Measurements from ENCODE around the gene MRPL19. TPM values are rescaled to one million over a fixed set of nuclear protein-coding genes. Genes with fewer than 3 reads are reported as not detected.

The MRPL19 gene
- total RNA-seq, 1 experiment from 2014 or later, result 50.2 TPM

DNA sequence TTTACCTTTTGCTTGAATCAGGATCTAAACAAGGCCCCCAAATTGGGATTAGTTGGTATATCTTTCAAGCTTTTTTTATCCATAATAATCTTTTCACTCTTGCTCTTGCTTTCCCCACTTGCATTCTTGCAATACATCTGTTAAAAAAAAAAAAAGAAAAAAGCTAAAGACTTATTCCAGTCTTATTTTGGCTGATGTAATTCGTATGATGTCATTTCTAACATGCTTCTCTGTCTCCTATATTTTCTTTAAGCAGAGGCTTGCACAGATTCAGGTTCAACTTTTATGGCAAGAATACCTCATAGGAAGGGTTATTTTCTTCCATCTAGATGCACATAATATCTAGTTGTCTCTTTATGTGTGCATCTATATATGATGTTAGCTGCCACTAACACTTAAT, 73.9 kb downstream of the MRPL19 start:
- no peak overlapping the region for H3K4me3 ChIP-seq (ENCODE audit: low read depth in 2 of 2, low read length in 2 of 2)
- ChIA-PET CTCF (no interaction called here), POLR2A (interaction anchor here (0.6 kb wide), 1 partner anchor 476 kb away, joined by 3 read pairs; no protein-coding TSS in a partner anchor)
- no peak for ATAC-seq
- H3K9me3 ChIP-seq (ENCODE audit: control insufficient read depth, insufficient read depth, low read depth, low read length), result no peaks in the 10 kb centered on the region
- in situ Hi-C loops (cut with HindIII; ENCODE audit: low pct_unique_long_range_greater_than_20kb, low sequenced_read_pairs) (no loop called here), intact Hi-C loops (cut with micrococcal nuclease; ENCODE audit: unreplicated experiment) (no loop called here)
- no TSS peak for BruUV-seq (replicated peaks)
- H3K27ac ChIP-seq (ENCODE audit: low read length), result no peak overlapping the region
- DNase-seq (ENCODE audit: low read depth, low spot score), result no peak
- H3K36me3 ChIP-seq (ENCODE audit: control insufficient read depth, insufficient read depth, low read length), result no peaks in the 10 kb centered on the region
- H3K4me1 ChIP-seq (ENCODE audit: control insufficient read depth, insufficient read depth, low read length), result no peaks in the 10 kb centered on the region
- H3K27me3 ChIP-seq (ENCODE audit: control insufficient read depth, insufficient read depth, low read length), result peaks cover 2% of the 10 kb centered on the region
- TF ChIP-seq, protein P1, sequence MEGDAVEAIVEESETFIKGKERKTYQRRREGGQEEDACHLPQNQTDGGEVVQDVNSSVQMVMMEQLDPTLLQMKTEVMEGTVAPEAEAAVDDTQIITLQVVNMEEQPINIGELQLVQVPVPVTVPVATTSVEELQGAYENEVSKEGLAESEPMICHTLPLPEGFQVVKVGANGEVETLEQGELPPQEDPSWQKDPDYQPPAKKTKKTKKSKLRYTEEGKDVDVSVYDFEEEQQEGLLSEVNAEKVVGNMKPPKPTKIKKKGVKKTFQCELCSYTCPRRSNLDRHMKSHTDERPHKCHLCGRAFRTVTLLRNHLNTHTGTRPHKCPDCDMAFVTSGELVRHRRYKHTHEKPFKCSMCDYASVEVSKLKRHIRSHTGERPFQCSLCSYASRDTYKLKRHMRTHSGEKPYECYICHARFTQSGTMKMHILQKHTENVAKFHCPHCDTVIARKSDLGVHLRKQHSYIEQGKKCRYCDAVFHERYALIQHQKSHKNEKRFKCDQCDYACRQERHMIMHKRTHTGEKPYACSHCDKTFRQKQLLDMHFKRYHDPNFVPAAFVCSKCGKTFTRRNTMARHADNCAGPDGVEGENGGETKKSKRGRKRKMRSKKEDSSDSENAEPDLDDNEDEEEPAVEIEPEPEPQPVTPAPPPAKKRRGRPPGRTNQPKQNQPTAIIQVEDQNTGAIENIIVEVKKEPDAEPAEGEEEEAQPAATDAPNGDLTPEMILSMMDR (IDR thresholded peaks at IDR 0.05), result no peak
- TF ChIP-seq, protein P2, sequence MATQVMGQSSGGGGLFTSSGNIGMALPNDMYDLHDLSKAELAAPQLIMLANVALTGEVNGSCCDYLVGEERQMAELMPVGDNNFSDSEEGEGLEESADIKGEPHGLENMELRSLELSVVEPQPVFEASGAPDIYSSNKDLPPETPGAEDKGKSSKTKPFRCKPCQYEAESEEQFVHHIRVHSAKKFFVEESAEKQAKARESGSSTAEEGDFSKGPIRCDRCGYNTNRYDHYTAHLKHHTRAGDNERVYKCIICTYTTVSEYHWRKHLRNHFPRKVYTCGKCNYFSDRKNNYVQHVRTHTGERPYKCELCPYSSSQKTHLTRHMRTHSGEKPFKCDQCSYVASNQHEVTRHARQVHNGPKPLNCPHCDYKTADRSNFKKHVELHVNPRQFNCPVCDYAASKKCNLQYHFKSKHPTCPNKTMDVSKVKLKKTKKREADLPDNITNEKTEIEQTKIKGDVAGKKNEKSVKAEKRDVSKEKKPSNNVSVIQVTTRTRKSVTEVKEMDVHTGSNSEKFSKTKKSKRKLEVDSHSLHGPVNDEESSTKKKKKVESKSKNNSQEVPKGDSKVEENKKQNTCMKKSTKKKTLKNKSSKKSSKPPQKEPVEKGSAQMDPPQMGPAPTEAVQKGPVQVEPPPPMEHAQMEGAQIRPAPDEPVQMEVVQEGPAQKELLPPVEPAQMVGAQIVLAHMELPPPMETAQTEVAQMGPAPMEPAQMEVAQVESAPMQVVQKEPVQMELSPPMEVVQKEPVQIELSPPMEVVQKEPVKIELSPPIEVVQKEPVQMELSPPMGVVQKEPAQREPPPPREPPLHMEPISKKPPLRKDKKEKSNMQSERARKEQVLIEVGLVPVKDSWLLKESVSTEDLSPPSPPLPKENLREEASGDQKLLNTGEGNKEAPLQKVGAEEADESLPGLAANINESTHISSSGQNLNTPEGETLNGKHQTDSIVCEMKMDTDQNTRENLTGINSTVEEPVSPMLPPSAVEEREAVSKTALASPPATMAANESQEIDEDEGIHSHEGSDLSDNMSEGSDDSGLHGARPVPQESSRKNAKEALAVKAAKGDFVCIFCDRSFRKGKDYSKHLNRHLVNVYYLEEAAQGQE (IDR thresholded peaks at IDR 0.05; ENCODE audit: insufficient read depth in 1 of 2, low read depth in 2 of 2, low read length in 1 of 2), result no peak
- TF ChIP-seq POLR2AphosphoS5 (IDR thresholded peaks at IDR 0.05; ENCODE audit: low read depth, low read length) (no peak), TCF7L2 (IDR thresholded peaks at IDR 0.05; ENCODE audit: low read depth, low read length) (no peak), SIN3A (IDR thresholded peaks at IDR 0.05; ENCODE audit: borderline replicate concordance, insufficient read depth, low read depth, low read length) (no peak)

DNA sequence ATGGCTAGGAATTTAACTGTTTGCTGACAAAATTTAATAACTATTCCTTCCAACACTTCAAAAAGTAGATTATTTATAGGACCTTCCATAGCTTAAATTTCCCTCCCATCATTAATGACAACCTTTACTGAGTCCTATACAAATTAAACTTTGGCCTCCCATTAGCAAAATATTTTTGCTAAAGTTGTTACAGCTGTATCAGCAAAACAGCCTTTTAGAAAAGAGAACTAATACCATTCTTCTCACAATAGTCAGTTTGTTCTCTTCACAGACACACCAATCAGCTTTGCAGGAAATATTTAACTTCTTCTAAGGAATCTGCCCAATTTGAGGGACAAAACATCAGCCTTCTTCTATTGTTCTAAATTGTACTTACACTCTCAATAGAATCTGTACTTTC, 76.1 kb downstream of the MRPL19 start:
- Histone ChIP-seq H3K4me3 (ENCODE audit: low read depth in 2 of 2, low read length in 2 of 2) (no peak overlapping the region), H3K27me3 (ENCODE audit: control insufficient read depth, insufficient read depth, low read length) (peaks cover 2% of the 10 kb centered on the region), H3K9me3 (ENCODE audit: control insufficient read depth, insufficient read depth, low read depth, low read length) (no peaks in the 10 kb centered on the region), H3K4me1 (ENCODE audit: control insufficient read depth, insufficient read depth, low read length) (no peaks in the 10 kb centered on the region), H3K36me3 (ENCODE audit: control insufficient read depth, insufficient read depth, low read length) (no peaks in the 10 kb centered on the region), H3K27ac (ENCODE audit: low read length) (no peak overlapping the region)
- BruUV-seq (replicated peaks), result no TSS peak
- ATAC-seq (no peak), DNase-seq (ENCODE audit: low read depth, low spot score) (no peak)
- intact Hi-C loops (cut with micrococcal nuclease; ENCODE audit: unreplicated experiment) (no loop called here), in situ Hi-C loops (cut with HindIII; ENCODE audit: low pct_unique_long_range_greater_than_20kb, low sequenced_read_pairs) (no loop called here)
- CTCF ChIA-PET, result no interaction called here
- POLR2A ChIA-PET, result no interaction called here
- TF ChIP-seq, protein P1 (IDR thresholded peaks at IDR 0.05), result no peak
- no peak for TF ChIP-seq POLR2AphosphoS5 (IDR thresholded peaks at IDR 0.05; ENCODE audit: low read depth, low read length)
